HG02759 (cell line): ENCODE measurements around the gene GAGE12G.
"Not testable (repeated sequence)": the region's sequence is repeated elsewhere in the genome, so short reads cannot be mapped to it uniquely, and the experiment has no call there.

ENCODE experiments used
- ATAC-seq: cut with Tn5 transposase; IDR thresholded peaks from one replicate; pipeline ENCODE4 v1.9.1; 2021; ENCODE audit warnings: mild to moderate bottlenecking, moderate library complexity; ENCODE audit not compliant: unreplicated experiment

GAGE12G gene, protein sequence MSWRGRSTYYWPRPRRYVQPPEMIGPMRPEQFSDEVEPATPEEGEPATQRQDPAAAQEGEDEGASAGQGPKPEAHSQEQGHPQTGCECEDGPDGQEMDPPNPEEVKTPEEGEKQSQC

DNA sequence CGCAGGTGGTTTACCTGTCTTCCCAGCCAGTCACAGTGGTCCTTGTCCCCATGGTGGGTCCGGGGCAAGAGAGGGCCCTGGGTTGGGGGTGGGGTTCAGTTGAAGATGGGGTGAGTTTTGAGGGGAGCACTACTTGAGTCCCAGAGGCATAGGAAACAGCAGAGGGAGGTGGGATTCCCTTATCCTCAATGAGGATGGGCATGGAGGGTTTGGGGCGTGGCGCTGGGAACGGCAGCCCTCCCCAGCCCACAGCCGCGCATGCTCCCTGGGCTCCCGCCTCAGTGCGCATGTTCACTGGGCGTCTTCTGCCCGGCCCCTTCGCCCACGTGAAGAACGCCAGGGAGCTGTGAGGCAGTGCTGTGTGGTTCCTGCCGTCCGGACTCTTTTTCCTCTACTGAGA lies at the start of gene GAGE12G:
TSS of gene GAGE12G (plus strand) at position 301 of the 400 bp plus-strand sequence. CDS start 1,155 bp downstream, outside the sequence.
- ATAC-seq, result not testable (repeated sequence)

DNA sequence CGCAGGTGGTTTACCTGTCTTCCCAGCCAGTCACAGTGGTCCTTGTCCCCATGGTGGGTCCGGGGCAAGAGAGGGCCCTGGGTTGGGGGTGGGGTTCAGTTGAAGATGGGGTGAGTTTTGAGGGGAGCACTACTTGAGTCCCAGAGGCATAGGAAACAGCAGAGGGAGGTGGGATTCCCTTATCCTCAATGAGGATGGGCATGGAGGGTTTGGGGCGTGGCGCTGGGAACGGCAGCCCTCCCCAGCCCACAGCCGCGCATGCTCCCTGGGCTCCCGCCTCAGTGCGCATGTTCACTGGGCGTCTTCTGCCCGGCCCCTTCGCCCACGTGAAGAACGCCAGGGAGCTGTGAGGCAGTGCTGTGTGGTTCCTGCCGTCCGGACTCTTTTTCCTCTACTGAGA lies 38.3 kb upstream of the GAGE12G start, which contains the start of gene GAGE12C:
TSS of gene GAGE12C (plus strand) at position 301 of the 400 bp plus-strand sequence. CDS start 1,155 bp downstream, outside the sequence.
- ATAC-seq, result not testable (repeated sequence)

DNA sequence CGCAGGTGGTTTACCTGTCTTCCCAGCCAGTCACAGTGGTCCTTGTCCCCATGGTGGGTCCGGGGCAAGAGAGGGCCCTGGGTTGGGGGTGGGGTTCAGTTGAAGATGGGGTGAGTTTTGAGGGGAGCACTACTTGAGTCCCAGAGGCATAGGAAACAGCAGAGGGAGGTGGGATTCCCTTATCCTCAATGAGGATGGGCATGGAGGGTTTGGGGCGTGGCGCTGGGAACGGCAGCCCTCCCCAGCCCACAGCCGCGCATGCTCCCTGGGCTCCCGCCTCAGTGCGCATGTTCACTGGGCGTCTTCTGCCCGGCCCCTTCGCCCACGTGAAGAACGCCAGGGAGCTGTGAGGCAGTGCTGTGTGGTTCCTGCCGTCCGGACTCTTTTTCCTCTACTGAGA lies 28.8 kb upstream of the GAGE12G start, which contains the start of gene GAGE12D:
TSS of gene GAGE12D (plus strand) at position 301 of the 400 bp plus-strand sequence. CDS start 1,155 bp downstream, outside the sequence.
- not testable (repeated sequence) for ATAC-seq

DNA sequence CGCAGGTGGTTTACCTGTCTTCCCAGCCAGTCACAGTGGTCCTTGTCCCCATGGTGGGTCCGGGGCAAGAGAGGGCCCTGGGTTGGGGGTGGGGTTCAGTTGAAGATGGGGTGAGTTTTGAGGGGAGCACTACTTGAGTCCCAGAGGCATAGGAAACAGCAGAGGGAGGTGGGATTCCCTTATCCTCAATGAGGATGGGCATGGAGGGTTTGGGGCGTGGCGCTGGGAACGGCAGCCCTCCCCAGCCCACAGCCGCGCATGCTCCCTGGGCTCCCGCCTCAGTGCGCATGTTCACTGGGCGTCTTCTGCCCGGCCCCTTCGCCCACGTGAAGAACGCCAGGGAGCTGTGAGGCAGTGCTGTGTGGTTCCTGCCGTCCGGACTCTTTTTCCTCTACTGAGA lies 19.2 kb upstream of the GAGE12G start, which contains the start of gene GAGE12E:
TSS of gene GAGE12E (plus strand) at position 301 of the 400 bp plus-strand sequence. CDS start 1,155 bp downstream, outside the sequence.
- not testable (repeated sequence) for ATAC-seq

DNA sequence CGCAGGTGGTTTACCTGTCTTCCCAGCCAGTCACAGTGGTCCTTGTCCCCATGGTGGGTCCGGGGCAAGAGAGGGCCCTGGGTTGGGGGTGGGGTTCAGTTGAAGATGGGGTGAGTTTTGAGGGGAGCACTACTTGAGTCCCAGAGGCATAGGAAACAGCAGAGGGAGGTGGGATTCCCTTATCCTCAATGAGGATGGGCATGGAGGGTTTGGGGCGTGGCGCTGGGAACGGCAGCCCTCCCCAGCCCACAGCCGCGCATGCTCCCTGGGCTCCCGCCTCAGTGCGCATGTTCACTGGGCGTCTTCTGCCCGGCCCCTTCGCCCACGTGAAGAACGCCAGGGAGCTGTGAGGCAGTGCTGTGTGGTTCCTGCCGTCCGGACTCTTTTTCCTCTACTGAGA lies 9.7 kb upstream of the GAGE12G start, which contains the start of gene GAGE12F:
TSS of gene GAGE12F (plus strand) at position 301 of the 400 bp plus-strand sequence. CDS start 1,155 bp downstream, outside the sequence.
- ATAC-seq, result not testable (repeated sequence)

DNA sequence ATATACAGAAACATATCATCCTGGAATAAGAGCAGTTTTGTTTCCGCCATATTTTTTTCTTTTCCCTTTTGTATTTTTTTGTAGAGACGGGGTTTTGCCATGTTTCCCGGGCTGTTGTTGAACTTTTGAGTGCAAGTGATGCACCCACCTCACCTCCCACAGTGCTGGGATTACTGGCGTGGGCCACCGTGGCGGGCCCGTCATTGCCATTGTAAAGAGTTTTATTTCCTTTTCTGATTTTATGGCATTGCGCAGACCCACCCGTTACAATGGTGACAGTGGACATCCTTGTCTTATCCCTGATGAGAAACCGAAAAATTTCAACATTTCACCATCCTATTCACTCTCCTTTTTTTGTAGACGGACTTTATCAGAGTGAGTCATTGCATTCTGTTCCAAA lies 1.5 kb upstream of the GAGE12G start:
- ATAC-seq, result not testable (repeated sequence)

DNA sequence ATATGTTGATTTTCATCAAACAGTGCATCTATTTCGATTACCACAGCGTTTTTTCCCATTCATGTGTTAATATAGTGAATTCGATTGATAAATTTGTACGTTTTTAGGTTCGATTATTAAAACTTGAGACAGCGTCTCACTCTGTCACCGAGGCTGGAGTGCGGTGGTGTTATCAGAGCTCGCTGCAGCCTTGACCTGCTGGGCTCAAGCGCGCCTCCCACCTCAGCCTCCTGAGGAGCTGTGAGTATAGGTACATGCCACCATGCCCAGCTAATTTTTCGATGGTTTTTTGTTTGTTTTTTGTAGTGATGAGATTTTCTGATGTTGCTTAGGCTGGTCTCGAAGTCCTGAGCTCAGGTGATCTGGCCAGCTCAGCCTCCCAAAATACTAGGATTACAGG lies 1.0 kb upstream of the GAGE12G start:
- ATAC-seq, result not testable (repeated sequence)

DNA sequence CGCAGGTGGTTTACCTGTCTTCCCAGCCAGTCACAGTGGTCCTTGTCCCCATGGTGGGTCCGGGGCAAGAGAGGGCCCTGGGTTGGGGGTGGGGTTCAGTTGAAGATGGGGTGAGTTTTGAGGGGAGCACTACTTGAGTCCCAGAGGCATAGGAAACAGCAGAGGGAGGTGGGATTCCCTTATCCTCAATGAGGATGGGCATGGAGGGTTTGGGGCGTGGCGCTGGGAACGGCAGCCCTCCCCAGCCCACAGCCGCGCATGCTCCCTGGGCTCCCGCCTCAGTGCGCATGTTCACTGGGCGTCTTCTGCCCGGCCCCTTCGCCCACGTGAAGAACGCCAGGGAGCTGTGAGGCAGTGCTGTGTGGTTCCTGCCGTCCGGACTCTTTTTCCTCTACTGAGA lies 9.4 kb downstream of the GAGE12G start, which contains the start of gene GAGE12H:
TSS of gene GAGE12H (plus strand) at position 301 of the 400 bp plus-strand sequence. CDS start 1,155 bp downstream, outside the sequence.
- ATAC-seq, result not testable (repeated sequence)

DNA sequence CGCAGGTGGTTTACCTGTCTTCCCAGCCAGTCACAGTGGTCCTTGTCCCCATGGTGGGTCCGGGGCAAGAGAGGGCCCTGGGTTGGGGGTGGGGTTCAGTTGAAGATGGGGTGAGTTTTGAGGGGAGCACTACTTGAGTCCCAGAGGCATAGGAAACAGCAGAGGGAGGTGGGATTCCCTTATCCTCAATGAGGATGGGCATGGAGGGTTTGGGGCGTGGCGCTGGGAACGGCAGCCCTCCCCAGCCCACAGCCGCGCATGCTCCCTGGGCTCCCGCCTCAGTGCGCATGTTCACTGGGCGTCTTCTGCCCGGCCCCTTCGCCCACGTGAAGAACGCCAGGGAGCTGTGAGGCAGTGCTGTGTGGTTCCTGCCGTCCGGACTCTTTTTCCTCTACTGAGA lies 19.0 kb downstream of the GAGE12G start, which contains the start of gene GAGE2A:
TSS of gene GAGE2A (plus strand) at position 301 of the 400 bp plus-strand sequence. CDS start 1,155 bp downstream, outside the sequence.
- ATAC-seq, result not testable (repeated sequence)

DNA sequence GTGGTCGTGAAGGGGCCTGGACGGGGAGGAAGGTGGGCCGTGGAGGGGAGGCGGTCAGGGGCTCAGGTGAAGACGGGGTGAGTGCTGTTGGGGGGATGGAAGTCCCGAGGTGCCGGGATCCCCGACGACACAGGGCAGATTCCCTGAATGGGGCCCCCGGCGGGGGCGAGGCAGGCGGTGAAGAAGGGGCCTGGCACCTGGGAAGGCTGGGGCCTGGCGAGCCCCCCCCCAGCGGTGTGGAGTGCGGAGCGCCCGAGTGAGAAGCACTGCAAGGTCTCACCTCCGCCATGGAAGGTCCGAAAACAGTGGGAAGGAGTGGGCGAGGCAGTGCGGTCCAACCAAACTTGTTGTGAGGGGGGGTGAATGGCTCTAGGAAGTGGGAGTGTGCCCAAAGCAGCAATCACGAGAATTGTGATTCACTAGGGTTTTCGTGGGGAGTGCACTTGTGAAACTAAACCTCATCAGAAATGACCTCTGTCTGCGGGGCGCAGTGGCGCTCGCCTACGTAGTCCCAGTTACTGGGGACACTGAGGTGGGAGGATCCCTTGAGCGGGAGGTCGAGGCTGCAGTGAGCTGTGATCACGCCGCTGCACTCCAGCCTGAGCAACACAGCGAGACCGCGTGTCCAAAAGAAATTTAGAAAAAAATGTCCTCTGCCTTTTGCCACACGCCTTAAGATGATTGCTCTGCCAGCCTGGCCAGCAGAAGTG lies 19.7 kb downstream of the GAGE12G start:
- ATAC-seq, result not testable (repeated sequence)

DNA sequence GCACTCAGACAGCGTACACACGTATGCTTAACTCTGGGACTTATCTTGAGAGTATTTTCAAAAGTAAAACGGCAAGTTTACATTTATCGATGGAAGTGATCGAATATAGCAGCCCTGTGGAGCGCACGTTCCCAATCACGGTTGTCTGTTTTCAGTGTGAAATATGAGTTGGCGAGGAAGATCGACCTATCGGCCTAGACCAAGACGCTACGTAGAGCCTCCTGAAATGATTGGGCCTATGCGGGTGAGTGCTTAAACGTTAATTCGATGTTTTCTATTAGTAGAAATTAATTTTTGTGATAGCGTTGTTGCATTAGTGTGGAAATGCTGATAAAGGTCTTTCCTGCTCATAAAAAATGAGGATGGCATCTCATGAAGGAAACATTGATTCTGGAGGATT lies 20.3 kb downstream of the GAGE12G start:
- not testable (repeated sequence) for ATAC-seq

DNA sequence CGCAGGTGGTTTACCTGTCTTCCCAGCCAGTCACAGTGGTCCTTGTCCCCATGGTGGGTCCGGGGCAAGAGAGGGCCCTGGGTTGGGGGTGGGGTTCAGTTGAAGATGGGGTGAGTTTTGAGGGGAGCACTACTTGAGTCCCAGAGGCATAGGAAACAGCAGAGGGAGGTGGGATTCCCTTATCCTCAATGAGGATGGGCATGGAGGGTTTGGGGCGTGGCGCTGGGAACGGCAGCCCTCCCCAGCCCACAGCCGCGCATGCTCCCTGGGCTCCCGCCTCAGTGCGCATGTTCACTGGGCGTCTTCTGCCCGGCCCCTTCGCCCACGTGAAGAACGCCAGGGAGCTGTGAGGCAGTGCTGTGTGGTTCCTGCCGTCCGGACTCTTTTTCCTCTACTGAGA lies 28.5 kb downstream of the GAGE12G start, which contains the start of gene GAGE1:
TSS of gene GAGE1 (plus strand) at position 301 of the 400 bp plus-strand sequence. CDS start 1,155 bp downstream, outside the sequence.
- not testable (repeated sequence) for ATAC-seq

DNA sequence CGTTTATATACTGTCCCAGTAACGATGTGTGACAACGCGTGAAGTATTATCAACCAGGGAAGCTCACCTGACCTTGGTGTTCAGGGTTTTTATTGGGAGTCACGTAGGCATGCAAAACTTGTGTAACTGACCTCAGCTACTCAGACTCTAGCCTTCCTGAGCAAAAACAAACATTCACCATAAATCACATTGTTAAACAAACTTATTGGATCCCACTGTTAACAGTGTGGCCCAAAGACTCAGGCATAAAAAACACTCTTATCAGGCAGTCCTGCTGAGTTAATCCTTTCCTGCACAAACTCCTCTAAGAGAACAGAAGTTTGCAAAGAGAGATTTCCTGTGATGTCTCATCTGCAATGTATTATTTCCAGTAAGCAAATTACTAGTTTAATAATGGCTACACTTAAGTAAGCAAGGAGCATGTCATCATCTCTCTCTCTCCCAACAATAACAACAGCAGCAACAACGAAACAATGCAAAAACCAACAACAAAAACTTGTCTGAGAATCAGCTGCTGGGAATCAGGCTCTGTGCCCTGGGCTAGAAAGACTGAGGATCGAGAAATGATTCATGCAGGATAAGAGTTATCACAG lies 40.6 kb downstream of the GAGE12G start:
- ATAC-seq, result no peak

DNA sequence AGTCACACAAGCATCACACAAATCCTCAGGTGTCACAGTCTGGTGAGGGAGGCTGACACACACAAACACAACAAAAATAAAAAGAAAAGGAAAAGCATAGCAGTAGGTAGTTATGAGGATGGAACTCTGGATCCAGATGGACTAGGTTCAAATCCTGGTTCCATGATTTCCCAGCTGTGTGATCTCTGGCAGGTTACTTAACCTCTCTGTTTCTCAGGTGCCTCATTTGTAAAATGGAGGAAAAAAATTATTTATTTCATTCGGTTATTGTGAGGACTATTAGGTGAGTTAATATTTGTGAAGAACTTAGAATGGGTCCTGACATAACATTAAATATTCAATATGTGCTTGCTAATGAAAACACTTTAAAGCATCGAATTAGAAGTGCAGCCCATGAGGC lies 48.4 kb downstream of the GAGE12G start:
- no peak for ATAC-seq
